ENCODE measurements around the gene PRDM16.

Gene PRDM16

DNA sequence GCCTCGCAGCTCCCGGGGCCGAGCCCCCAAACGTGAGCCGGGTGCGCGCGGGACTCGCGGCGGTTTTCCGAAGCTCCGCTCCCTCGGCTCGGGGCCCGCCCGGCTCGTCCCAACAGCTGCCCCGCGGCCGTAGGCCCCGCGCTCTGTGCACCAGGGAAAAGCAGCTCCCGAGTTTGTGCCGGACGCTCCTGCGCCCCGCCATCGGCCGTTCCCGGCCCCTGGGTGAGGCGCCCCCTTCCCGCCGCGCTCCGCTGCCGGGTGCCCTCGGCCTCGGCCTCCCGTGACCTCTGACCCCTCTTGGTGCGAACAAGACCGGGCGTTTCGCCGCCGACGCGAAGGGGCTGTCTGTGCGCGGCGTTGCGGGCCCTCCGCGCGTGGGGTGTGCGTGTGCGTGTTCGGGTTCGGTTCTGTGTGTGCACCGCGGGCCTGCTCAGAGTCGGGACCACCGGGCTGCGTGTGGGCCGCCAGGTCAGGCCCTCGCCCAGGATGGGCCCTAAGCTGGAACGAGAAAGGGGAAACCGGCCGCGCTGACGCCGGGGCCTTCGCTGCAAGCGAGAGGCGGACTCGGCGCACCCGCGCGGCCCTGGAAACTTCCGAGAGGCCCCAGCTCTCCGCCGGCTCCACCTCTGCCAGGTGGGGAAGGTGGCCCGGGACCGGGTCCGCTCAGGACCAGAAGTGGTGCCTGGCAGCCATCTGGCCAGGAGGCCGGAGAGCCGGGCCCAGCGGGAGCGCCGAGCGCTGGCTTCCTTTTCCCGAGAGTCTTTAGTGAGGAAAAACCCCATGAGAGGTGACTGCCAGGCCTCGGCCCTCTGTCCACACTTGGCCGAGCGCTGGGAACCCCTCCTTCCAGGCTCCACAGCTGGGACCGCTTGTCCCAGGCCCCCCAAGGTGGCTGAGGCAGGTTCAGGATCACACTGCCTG is 1.9 kb downstream of the PRDM16 start:
- H3K27me3 ChIP-seq (ENCODE audit: control insufficient read depth in 1 of 2, insufficient read depth in 2 of 2, low read length in 2 of 2) = peaks cover 55 to 74% of the 10 kb centered on the region in 2 donors
- peak overlapping the region; percentile 16 to 78 for H3K4me3 ChIP-seq (ENCODE audit: low read length in 2 of 2)
- no peaks in the 10 kb centered on the region for H3K9me3 ChIP-seq (ENCODE audit: control insufficient read depth in 2 of 2, low read length in 2 of 2)
- no peaks in the 10 kb centered on the region for H3K36me3 ChIP-seq (ENCODE audit: control insufficient read depth in 2 of 2, insufficient read depth in 2 of 2, low read length in 2 of 2)
- H3K4me1 ChIP-seq (ENCODE audit: control insufficient read depth, insufficient read depth, low read length) = peaks cover 29% of the 10 kb centered on the region
- H3K27ac ChIP-seq (ENCODE audit: low read length) = no peak overlapping the region
- peak overlapping the region in 1 of 2 donors; percentile 26 for H3K9ac ChIP-seq (ENCODE audit: low read length in 2 of 2)

DNA sequence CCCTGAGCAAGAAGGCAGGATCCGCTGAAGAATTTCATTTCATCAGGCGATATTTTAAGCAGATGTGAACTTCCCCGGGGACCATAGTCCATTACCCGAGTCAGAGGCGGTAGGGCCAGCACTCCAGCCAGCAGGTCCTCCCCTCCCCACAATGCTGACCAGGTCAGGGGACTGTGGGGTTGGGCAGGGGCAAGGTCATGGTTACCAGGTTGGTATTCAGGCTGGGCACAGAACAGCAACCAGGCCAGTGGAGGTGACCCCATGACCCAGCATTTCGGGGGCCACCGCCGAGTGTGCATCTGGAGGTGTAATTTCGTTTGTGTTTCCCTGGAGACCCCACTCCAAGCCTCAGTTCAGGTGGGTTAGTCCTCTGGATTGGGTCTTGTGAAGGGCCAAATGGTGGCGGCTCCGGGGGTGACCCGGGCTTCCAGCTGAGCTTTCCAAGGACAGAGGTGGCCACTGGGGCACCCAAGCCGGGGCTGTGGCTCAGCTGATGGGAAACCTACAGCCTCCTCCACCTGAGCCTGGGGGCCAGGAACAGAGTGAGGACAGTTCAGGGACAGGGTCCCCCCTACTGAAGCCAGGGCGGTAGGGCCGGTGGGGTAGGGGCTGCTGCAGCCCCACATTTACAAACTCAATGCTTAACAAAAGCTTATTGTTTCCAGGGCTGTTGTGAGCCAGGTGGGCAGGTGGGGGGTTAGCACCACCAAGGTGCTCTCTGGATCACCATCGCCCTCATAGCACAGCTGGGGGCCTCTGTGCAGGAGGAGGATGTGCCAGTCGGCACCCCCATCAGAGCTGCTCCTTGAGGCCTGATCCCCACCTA is 2.8 kb downstream of the PRDM16 start:
- no peak overlapping the region for H3K27ac ChIP-seq (ENCODE audit: low read length)
- H3K27me3 ChIP-seq (ENCODE audit: control insufficient read depth in 1 of 2, insufficient read depth in 2 of 2, low read length in 2 of 2) = peaks cover 52 to 72% of the 10 kb centered on the region in 2 donors
- no peak overlapping the region for H3K4me3 ChIP-seq (ENCODE audit: low read length in 2 of 2)

DNA sequence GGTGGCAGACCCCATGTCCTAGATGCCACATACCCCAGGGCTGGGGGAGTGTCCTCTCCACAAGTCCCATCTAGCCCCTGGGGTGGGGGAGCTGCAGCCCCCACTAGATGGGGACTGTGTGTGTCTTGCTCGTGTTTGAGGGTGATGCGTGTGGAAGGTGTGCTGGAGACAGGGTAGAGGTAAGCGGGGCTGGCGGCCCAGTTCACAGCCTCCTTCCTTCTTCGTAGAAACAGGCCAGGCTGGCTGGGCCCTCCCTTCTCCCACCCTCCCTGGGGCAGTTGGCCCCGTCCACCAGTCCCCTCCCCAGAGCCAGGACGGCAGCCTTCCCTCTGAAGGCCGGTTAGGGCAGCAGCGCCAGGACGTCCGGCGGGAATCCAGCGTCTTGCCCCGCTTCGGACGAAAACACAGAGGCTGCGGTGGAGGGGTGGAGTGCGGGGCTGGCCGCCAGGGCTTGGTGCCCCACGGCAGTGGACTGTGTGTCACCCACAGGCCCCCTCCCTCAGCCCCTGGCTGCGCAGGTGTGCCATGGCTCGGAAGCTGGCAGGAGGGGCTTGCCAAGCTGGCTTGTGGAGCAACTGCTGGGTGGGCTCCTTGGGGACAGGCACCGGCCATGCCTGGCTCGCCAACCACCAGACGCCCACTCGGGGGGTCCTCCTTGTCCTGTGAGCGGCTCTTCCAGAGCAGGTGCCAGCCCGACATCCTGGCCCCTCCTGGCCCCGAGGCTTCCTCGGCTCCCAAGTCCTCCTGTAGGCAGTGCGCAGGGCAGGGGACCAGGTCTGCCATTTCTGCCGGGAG is 3.6 kb downstream of the PRDM16 start:
- Histone ChIP-seq H3K9ac (ENCODE audit: low read length in 2 of 2) (no peak overlapping the region), H3K4me3 (ENCODE audit: low read length in 2 of 2) (peak overlapping the region in 1 of 2 donors; percentile 22), H3K4me1 (ENCODE audit: control insufficient read depth, insufficient read depth, low read length) (peaks cover 27% of the 10 kb centered on the region), H3K27me3 (ENCODE audit: control insufficient read depth in 1 of 2, insufficient read depth in 2 of 2, low read length in 2 of 2) (peaks cover 46 to 70% of the 10 kb centered on the region in 2 donors), H3K27ac (ENCODE audit: low read length) (no peak overlapping the region), H3K36me3 (ENCODE audit: control insufficient read depth in 2 of 2, insufficient read depth in 2 of 2, low read length in 2 of 2) (no peaks in the 10 kb centered on the region), H3K9me3 (ENCODE audit: control insufficient read depth in 2 of 2, low read length in 2 of 2) (no peaks in the 10 kb centered on the region)

More for the DNA sequence above, 2.8 kb downstream of the PRDM16 start:
- no peaks in the 10 kb centered on the region for H3K9me3 ChIP-seq (ENCODE audit: control insufficient read depth in 2 of 2, low read length in 2 of 2)
- H3K36me3 ChIP-seq (ENCODE audit: control insufficient read depth in 2 of 2, insufficient read depth in 2 of 2, low read length in 2 of 2) = no peaks in the 10 kb centered on the region
- H3K9ac ChIP-seq (ENCODE audit: low read length in 2 of 2) = no peak overlapping the region
- H3K4me1 ChIP-seq (ENCODE audit: control insufficient read depth, insufficient read depth, low read length) = peaks cover 29% of the 10 kb centered on the region

- Histone ChIP-seq H3K36me3 (ENCODE audit: control insufficient read depth in 2 of 2, insufficient read depth in 2 of 2, low read length in 2 of 2) (no peaks in the 10 kb centered on the region), H3K27me3 (ENCODE audit: control insufficient read depth in 1 of 2, insufficient read depth in 2 of 2, low read length in 2 of 2) (peaks cover 46 to 67% of the 10 kb centered on the region in 2 donors), H3K27ac (ENCODE audit: low read length) (no peak overlapping the region), H3K9me3 (ENCODE audit: control insufficient read depth in 2 of 2, low read length in 2 of 2) (no peaks in the 10 kb centered on the region), H3K9ac (ENCODE audit: low read length in 2 of 2) (no peak overlapping the region), H3K4me1 (ENCODE audit: control insufficient read depth, insufficient read depth, low read length) (peaks cover 21% of the 10 kb centered on the region), H3K4me3 (ENCODE audit: low read length in 2 of 2) (peak overlapping the region in 1 of 2 donors; percentile 29)
Observed at GRCh38 chr1:3073186-3073488, 4.1 kb downstream of the PRDM16 start.

DNA sequence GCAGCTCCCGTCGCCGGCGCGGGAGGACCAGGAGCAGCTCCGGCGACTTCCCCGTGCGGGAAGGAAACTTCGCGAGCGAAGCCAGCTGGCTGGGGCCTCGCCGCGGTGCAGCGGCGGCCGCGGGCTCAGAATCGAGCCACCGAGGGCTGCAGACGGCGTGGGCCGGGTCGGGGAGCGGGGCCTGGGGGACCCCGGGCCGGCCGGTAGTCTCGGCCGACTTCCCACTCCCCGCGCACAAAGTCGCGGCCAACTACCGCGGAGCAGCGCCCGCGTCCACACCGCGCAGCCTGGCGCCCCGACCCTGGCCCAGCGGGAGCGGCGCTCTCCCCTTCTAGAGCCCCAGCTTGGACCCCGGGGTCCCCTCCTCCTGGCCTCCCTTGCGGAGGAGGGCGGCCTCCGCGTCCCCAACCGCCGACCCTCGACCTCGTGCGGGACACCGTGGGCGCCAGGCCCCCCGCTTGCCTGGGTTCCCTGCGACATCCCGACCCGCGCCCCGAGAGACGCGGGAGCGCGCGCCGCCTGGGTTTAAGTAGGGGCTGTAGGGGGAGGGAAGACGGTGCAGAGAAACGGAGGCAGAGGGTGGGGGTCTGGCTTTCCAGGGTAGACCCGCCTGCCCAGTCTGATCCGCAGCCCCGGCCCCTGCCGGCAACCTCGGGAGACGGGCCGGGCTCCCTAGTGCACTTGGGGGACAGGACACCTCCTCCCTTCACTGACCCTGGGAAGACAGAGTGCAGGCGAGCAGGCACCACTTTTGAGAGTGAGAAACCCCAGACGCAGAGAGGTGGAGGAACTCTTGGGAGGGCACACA is 4.7 kb downstream of the PRDM16 start:
- Histone ChIP-seq H3K9me3 (ENCODE audit: control insufficient read depth in 2 of 2, low read length in 2 of 2) (no peaks in the 10 kb centered on the region), H3K27ac (ENCODE audit: low read length) (no peak overlapping the region), H3K36me3 (ENCODE audit: control insufficient read depth in 2 of 2, insufficient read depth in 2 of 2, low read length in 2 of 2) (no peaks in the 10 kb centered on the region), H3K4me1 (ENCODE audit: control insufficient read depth, insufficient read depth, low read length) (peaks cover 19% of the 10 kb centered on the region), H3K4me3 (ENCODE audit: low read length in 2 of 2) (peak overlapping the region in 1 of 2 donors; percentile 29), H3K9ac (ENCODE audit: low read length in 2 of 2) (no peak overlapping the region), H3K27me3 (ENCODE audit: control insufficient read depth in 1 of 2, insufficient read depth in 2 of 2, low read length in 2 of 2) (peaks cover 46 to 71% of the 10 kb centered on the region in 2 donors)

DNA sequence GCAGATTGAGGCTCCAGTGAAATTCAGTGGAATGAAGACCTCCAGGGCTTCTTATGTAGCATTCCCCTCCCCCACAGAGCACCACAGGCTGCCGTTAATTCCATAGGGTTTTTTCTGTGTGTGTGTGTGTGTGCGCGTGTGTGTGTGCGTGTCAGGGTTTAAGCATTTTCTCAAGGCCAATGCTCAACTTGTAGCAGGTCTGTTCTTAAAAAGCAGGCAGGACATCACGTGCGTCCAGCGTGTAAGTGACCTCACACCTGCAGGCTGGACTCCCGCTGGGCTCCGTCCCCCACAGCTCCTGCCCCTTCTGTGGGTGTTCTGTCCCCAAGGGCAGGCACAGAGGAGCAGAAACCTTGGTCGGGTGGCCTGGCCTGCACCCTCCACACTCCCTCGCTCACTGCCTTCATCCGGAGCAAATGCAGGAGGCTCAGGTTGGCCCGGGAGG is 5.3 kb downstream of the PRDM16 start:
- Histone ChIP-seq H3K4me1 (ENCODE audit: control insufficient read depth, insufficient read depth, low read length) (peaks cover 16% of the 10 kb centered on the region), H3K9ac (ENCODE audit: low read length in 2 of 2) (no peak overlapping the region), H3K36me3 (ENCODE audit: control insufficient read depth in 2 of 2, insufficient read depth in 2 of 2, low read length in 2 of 2) (no peaks in the 10 kb centered on the region), H3K27me3 (ENCODE audit: control insufficient read depth in 1 of 2, insufficient read depth in 2 of 2, low read length in 2 of 2) (peaks cover 46 to 74% of the 10 kb centered on the region in 2 donors), H3K4me3 (ENCODE audit: low read length in 2 of 2) (peak overlapping the region in 1 of 2 donors; percentile 29), H3K9me3 (ENCODE audit: control insufficient read depth in 2 of 2, low read length in 2 of 2) (no peaks in the 10 kb centered on the region), H3K27ac (ENCODE audit: low read length) (no peak overlapping the region)

DNA sequence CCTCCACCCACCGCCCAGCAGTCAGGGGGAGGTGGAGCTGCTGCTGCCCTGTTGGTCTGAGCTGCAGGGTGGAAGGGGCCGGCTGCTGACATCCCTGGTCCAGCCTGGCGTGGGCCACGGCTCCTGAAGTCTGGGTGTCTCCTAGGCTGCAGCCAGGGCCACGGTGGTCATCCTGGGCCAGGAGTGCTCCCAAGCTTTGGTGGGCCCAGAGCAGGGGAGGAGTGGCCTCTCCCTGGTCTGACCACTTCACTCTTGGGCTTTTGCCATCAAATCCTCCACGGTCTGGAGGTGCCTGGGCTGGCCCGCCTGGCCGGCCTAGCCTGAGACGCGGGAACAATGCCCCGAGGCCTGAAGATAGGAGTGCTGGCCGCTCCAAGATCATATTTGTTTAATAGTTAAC is 5.8 kb downstream of the PRDM16 start:
- no peaks in the 10 kb centered on the region for H3K9me3 ChIP-seq (ENCODE audit: control insufficient read depth in 2 of 2, low read length in 2 of 2)
- no peaks in the 10 kb centered on the region for H3K36me3 ChIP-seq (ENCODE audit: control insufficient read depth in 2 of 2, insufficient read depth in 2 of 2, low read length in 2 of 2)
- no peak overlapping the region for H3K4me3 ChIP-seq (ENCODE audit: low read length in 2 of 2)
- no peak overlapping the region for H3K27ac ChIP-seq (ENCODE audit: low read length)
- H3K27me3 ChIP-seq (ENCODE audit: control insufficient read depth in 1 of 2, insufficient read depth in 2 of 2, low read length in 2 of 2) = peaks cover 50 to 74% of the 10 kb centered on the region in 2 donors
- H3K4me1 ChIP-seq (ENCODE audit: control insufficient read depth, insufficient read depth, low read length) = peaks cover 16% of the 10 kb centered on the region
- H3K9ac ChIP-seq (ENCODE audit: low read length in 2 of 2) = no peak overlapping the region

GRCh38 chr1:3075666-3076362 is 6.8 kb downstream of the PRDM16 start:
- peaks cover 52 to 74% of the 10 kb centered on the region in 2 donors for H3K27me3 ChIP-seq (ENCODE audit: control insufficient read depth in 1 of 2, insufficient read depth in 2 of 2, low read length in 2 of 2)
- H3K4me3 ChIP-seq (ENCODE audit: low read length in 2 of 2) = no peak overlapping the region
- no peak overlapping the region for H3K27ac ChIP-seq (ENCODE audit: low read length)

DNA sequence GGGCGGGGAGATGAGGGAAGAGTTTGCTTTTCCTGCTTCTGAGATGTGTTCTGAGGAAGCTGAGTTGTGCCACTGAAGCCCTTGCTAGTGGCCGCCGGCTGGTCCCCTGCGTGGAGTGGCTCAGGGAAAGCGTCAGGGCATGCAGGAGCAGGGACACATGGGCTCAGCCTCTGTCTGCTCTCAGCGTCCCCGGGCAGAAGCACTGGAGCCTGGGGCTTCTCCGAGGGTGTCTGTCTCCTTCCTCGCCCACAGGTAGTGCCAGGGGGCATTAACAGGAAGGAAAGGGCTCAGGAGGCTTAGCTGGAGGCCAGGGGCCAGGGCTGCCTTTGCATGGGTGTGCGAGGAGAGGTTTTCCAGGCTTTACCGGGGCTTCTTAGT is 7.3 kb downstream of the PRDM16 start:
- Histone ChIP-seq H3K4me1 (ENCODE audit: control insufficient read depth, insufficient read depth, low read length) (peaks cover 11% of the 10 kb centered on the region), H3K9me3 (ENCODE audit: control insufficient read depth in 2 of 2, low read length in 2 of 2) (no peaks in the 10 kb centered on the region), H3K27me3 (ENCODE audit: control insufficient read depth in 1 of 2, insufficient read depth in 2 of 2, low read length in 2 of 2) (peaks cover 50 to 69% of the 10 kb centered on the region in 2 donors), H3K4me3 (ENCODE audit: low read length in 2 of 2) (no peak overlapping the region), H3K36me3 (ENCODE audit: control insufficient read depth in 2 of 2, insufficient read depth in 2 of 2, low read length in 2 of 2) (no peaks in the 10 kb centered on the region), H3K27ac (ENCODE audit: low read length) (no peak overlapping the region), H3K9ac (ENCODE audit: low read length in 2 of 2) (no peak overlapping the region)

More at GRCh38 chr1:3075666-3076362, 6.8 kb downstream of the PRDM16 start:
- Histone ChIP-seq H3K9me3 (ENCODE audit: control insufficient read depth in 2 of 2, low read length in 2 of 2) (no peaks in the 10 kb centered on the region), H3K9ac (ENCODE audit: low read length in 2 of 2) (no peak overlapping the region), H3K36me3 (ENCODE audit: control insufficient read depth in 2 of 2, insufficient read depth in 2 of 2, low read length in 2 of 2) (no peaks in the 10 kb centered on the region), H3K4me1 (ENCODE audit: control insufficient read depth, insufficient read depth, low read length) (peaks cover 13% of the 10 kb centered on the region)
